Mammary epithelial cell (primary cell): Measurements from ENCODE around the gene PRKAA2.

ENCODE experiments used
- EZH2 ChIP-seq: IDR thresholded peaks from 2 replicates; pipeline ENCODE4 v1.6.1; 2012; ENCODE audit warnings: low read length, inconsistent platforms, borderline replicate concordance
- TF ChIP-seq, protein P1 (sequence below), 2 donors: IDR thresholded peaks in 1 of 2; conservative IDR thresholded peaks in 1 of 2; 2 replicates each; pipeline ENCODE4 v1.5.1; 2011 to 2012; ENCODE audit warnings: inconsistent platforms in 2 of 2, low read length in 2 of 2, mild to moderate bottlenecking in 2 of 2, control low read depth in 1 of 2, low read depth in 1 of 2; ENCODE audit not compliant: insufficient read depth in 1 of 2; ENCODE audit errors: extremely low read depth in 1 of 2

DNA sequence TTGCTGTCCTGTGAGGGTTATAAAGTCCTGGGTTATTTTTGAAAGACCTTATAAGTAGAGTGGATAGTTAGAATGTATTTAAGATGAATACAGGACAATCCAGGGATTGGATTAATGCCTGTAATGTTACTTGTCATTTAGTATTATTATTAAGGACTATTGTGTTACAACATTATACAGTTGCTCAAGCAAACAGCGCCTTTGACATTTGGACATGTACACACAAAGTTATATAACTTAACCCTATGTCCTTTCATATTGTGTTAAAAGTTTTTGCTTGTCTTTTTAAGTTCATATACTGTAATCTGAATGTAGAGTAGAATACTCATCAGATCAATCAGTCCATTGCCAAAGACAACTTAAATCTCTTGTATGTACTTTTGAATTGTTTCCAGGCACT, 2.0 kb downstream of the PRKAA2 start:
- TF ChIP-seq, protein P1, sequence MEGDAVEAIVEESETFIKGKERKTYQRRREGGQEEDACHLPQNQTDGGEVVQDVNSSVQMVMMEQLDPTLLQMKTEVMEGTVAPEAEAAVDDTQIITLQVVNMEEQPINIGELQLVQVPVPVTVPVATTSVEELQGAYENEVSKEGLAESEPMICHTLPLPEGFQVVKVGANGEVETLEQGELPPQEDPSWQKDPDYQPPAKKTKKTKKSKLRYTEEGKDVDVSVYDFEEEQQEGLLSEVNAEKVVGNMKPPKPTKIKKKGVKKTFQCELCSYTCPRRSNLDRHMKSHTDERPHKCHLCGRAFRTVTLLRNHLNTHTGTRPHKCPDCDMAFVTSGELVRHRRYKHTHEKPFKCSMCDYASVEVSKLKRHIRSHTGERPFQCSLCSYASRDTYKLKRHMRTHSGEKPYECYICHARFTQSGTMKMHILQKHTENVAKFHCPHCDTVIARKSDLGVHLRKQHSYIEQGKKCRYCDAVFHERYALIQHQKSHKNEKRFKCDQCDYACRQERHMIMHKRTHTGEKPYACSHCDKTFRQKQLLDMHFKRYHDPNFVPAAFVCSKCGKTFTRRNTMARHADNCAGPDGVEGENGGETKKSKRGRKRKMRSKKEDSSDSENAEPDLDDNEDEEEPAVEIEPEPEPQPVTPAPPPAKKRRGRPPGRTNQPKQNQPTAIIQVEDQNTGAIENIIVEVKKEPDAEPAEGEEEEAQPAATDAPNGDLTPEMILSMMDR (conservative IDR thresholded peaks at IDR 0.05 in 1 of 2, IDR thresholded peaks at IDR 0.05 in 1 of 2; ENCODE audit: extremely low read depth in 1 of 2, insufficient read depth in 1 of 2, low read depth in 1 of 2, low read length in 2 of 2): no peak
- TF ChIP-seq EZH2: no peak
